Left lung (tissue), 10 donors: ENCODE data around the gene NDUFS8. TPM values are rescaled to one million over a fixed set of nuclear protein-coding genes. Genes with fewer than 3 reads are reported as not detected.

Experiments
- ATAC-seq: fragments of 200-7000 bp; cut with Tn5 transposase; one replicate; pipeline ENCODE4 v1.9.1; 2020; ENCODE audit warnings: moderate library complexity
- DNase-seq, 4 donors: peaks; one replicate each; pipeline ENCODE4 v3.0.0-alpha.2; 2013 to 2020
- H3K27ac ChIP-seq, 2 donors: fragments of 200-600 bp; sonication (generic) in 1 of 2; one replicate each; pipeline versions ENCODE4 v1.5.0 to v1.8.0; 2020 to 2021
- H3K27me3 ChIP-seq, 2 donors: fragments of 200-600 bp; sonication (generic) in 1 of 2; one replicate each; pipeline versions ENCODE4 v1.5.0 to v1.8.0; 2020 to 2021
- H3K36me3 ChIP-seq, 2 donors: fragments of 200-600 bp; sonication (generic) in 1 of 2; one replicate each; pipeline versions ENCODE4 v1.5.0 to v1.8.0; 2020 to 2021
- H3K4me1 ChIP-seq, 2 donors: fragments of 200-600 bp; one replicate each; pipeline ENCODE4 v1.8.0; 2021
- H3K4me3 ChIP-seq, 2 donors: fragments of 200-600 bp; sonication (generic) in 1 of 2; one replicate each; pipeline versions ENCODE4 v1.5.0 to v1.8.0; 2020 to 2021; ENCODE audit warnings: mild to moderate bottlenecking in 1 of 2
- H3K9me3 ChIP-seq, 2 donors: fragments of 200-600 bp; sonication (generic) in 1 of 2; one replicate each; pipeline versions ENCODE4 v1.5.0 to v1.8.0; 2020 to 2021
- CTCF ChIP-seq, 2 donors: fragments of 200-600 bp; sonication (generic) in 1 of 2; IDR thresholded peaks; one replicate each; pipeline versions ENCODE4 v1.5.0 to v1.8.0; 2021; ENCODE audit warnings: antibody characterized with exemption in 2 of 2
- intact Hi-C, 2 donors: fragments of 100-400 bp; cut with DNase I; formaldehyde crosslinking; loops; one replicate each; pipeline versions ENCODE4 v1.11.2 to v1.14.2; 2022
- polyA plus RNA-seq, 6 donors: library from polyadenylated mRNA; unstranded; fragments of 120-200 nt; gene quantifications; one replicate each; pipeline ENCODE4 v1.2.1, GENCODE V29; 2013; ENCODE audit not compliant: insufficient read length in 6 of 6
- total RNA-seq, 2 donors: library from RNA; stranded (reverse); fragmentation: NEBNext Ultra II Directional; extraction: Animal tissue kit (Norgen Biotek cat#: 25700); gene quantifications; one replicate each; pipeline ENCODE4 v1.2.1, GENCODE V29; 2021
- donor health status: DM: no; HTN: yes; CAD: no.
- donor health status: DM: no; HTN: no; CAD: no.

The NDUFS8 gene
- total and polyA plus RNA-seq, 8 donors, result 44.8 to 151 (median 57.5) TPM

- DNase-seq (no peak), ATAC-seq (no peak)
- Histone ChIP-seq H3K9me3 (no peaks in the 10 kb centered on the region), H3K4me3 (no peak overlapping the region), H3K4me1 (peaks cover 12 to 39% of the 10 kb centered on the region in 2 donors), H3K27me3 (no peaks in the 10 kb centered on the region), H3K36me3 (peaks cover 0 to 71% of the 10 kb centered on the region in 2 donors), H3K27ac (no peak overlapping the region)
- intact Hi-C loops, result no loop called here
- TF ChIP-seq CTCF (IDR thresholded peaks at IDR 0.05), result no peak
Observed at GRCh38 chr11:68043029-68043348, 12.5 kb downstream of the NDUFS8 start.

DNA sequence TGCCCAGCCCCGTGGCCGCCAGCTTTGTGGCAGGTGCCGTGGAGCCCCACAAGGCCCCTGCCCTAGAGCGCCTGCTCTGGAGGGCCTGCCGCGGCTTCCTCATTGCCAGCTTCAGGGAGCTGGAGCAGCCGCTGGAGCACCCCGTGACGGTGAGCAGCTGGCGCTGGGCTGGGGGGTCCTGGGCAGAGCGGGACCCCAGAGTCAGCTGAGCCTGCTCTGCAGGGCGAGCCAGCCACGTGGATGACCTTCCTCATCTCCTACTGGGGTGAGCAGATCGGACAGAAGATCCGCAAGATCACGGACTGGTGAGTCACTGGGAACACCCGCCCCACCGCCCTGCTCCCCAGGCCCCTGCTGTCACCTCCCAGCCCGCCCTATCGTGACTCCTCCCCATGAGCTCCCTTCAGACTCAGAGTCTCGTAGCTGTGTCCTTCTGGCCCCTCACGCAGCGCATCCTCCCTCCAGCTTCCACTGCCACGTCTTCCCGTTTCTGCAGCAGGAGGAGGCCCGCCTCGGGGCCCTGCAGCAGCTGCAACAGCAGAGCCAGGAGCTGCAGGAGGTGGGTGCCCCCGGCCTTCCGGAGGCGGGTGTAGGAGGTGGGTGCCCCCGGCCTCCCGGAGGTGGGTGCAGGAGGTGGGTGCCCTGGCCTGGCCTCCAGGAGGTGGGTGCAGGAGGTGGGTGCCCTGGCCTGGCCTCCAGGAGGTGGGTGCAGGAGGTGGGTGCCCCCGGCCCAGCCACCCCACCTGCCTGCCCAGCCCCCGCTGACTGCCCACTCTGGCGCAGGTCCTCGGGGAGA is 13.1 kb downstream of the NDUFS8 start:
- H3K4me1 ChIP-seq, result peaks cover 7 to 33% of the 10 kb centered on the region in 2 donors
- ATAC-seq, result no peak
- DNase-seq, result no peak
- no peak overlapping the region for H3K4me3 ChIP-seq
- no peaks in the 10 kb centered on the region for H3K27me3 ChIP-seq
- H3K9me3 ChIP-seq, result no peaks in the 10 kb centered on the region
- intact Hi-C loops, result no loop called here
- peaks cover 0 to 77% of the 10 kb centered on the region in 2 donors for H3K36me3 ChIP-seq
- TF ChIP-seq CTCF (IDR thresholded peaks at IDR 0.05), result no peak
- H3K27ac ChIP-seq, result no peak overlapping the region

DNA sequence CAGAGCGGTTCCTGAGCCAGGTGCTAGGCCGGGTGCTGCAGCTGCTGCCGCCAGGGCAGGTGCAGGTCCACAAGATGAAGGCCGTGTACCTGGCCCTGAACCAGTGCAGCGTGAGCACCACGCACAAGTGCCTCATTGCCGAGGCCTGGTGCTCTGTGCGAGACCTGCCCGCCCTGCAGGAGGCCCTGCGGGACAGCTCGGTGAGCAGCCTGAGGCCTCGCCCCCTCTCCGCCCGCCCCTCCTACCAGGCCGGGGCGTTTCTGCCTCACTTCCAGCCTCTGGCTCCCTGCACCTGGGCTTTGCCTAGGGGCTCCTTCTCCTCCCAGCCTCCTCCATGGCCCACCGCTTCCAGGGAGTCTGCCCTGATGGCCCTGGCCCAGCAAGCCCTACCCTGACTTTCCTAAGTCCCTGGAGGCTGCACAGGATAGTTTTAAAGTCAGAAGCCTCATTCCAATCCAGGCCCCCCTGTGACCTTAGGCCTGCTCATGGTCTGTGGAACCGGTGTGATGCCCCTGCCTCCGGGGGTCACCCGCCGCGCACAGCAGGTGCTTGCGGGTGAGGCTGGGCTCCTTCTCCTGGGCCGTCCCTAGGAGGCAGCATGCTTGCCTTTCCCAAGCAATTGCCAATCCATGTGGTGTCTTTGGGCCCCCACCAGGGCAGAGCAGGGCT is 13.8 kb downstream of the NDUFS8 start:
- no peak for ATAC-seq
- TF ChIP-seq CTCF (IDR thresholded peaks at IDR 0.05), result no peak

DNA sequence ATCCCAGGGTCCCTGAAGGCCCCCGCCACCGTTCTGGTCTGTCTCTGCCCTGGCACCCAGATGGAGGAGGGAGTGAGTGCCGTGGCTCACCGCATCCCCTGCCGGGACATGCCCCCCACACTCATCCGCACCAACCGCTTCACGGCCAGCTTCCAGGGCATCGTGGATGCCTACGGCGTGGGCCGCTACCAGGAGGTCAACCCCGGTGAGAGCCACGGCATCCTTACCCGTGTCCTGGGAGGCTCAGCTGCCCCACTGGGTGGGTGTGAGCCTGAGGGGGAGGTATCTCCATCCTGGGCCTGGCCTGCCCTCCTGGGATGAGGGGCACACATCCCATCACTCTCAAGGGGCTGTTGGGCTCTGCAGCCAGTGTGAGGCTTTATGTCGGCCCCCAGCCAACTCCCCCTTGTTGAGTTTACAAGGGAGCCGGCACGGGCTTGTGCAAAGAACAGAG is 14.4 kb downstream of the NDUFS8 start:
- Histone ChIP-seq H3K27ac (no peak overlapping the region), H3K27me3 (no peaks in the 10 kb centered on the region), H3K36me3 (peaks cover 0 to 90% of the 10 kb centered on the region in 2 donors), H3K4me3 (no peak overlapping the region), H3K9me3 (no peaks in the 10 kb centered on the region), H3K4me1 (peaks cover 5 to 24% of the 10 kb centered on the region in 2 donors)
- no peak for TF ChIP-seq CTCF (IDR thresholded peaks at IDR 0.05)
- ATAC-seq, result no peak
- no peak for DNase-seq
- intact Hi-C loops, result no loop called here

More for the DNA sequence above, 13.8 kb downstream of the NDUFS8 start:
- H3K9me3 ChIP-seq, result no peaks in the 10 kb centered on the region
- intact Hi-C loops, result no loop called here
- H3K27me3 ChIP-seq, result no peaks in the 10 kb centered on the region
- H3K4me1 ChIP-seq, result peaks cover 6 to 30% of the 10 kb centered on the region in 2 donors
- peaks cover 0 to 84% of the 10 kb centered on the region in 2 donors for H3K36me3 ChIP-seq
- DNase-seq, result no peak
- no peak overlapping the region for H3K4me3 ChIP-seq
- no peak overlapping the region for H3K27ac ChIP-seq
